Ascending aorta (tissue), 2 donors: ENCODE measurements around the gene HSPG2. TPM values are rescaled to one million over a fixed set of nuclear protein-coding genes. Genes with fewer than 3 reads are reported as not detected.
"Not testable (repeated sequence)": the region's sequence is repeated elsewhere in the genome, so short reads cannot be mapped to it uniquely, and the experiment has no call there.

ENCODE experiments used
- DNase-seq, 2 donors: peaks; one replicate each; pipeline ENCODE4 v3.0.0-alpha.2; 2019; ENCODE audit warnings: low spot score in 2 of 2
- H3K27ac ChIP-seq, 2 donors: fragments of 200-600 bp; sonication (generic); one replicate each; pipeline ENCODE4 v1.5.1; 2016 to 2017; ENCODE audit warnings: mild to moderate bottlenecking in 1 of 2
- H3K27me3 ChIP-seq: fragments of 200-600 bp; sonication (generic); one replicate; pipeline ENCODE4 v1.5.1; 2017
- H3K36me3 ChIP-seq, 2 donors: fragments of 200-600 bp; sonication (generic); one replicate each; pipeline ENCODE4 v1.5.1; 2016
- H3K4me1 ChIP-seq, 2 donors: fragments of 200-600 bp; sonication (generic); one replicate each; pipeline ENCODE4 v1.5.1; 2016 to 2017; ENCODE audit warnings: mild to moderate bottlenecking in 1 of 2
- H3K4me3 ChIP-seq, 2 donors: fragments of 200-600 bp; sonication (generic); one replicate each; pipeline ENCODE4 v1.5.1; 2016 to 2017; ENCODE audit warnings: mild to moderate bottlenecking in 1 of 2
- H3K9me3 ChIP-seq, 2 donors: fragments of 200-600 bp; sonication (generic); one replicate each; pipeline ENCODE4 v1.5.1; 2016
- intact Hi-C: fragments of 100-400 bp; cut with DNase I; formaldehyde crosslinking; loops from one replicate; pipeline ENCODE4 v1.15.1; 2023
- total RNA-seq: library from RNA; depleted of rRNA; stranded (reverse); fragments of >200 nt; gene quantifications from one replicate; pipeline ENCODE4 v1.1.0, GENCODE V29; 2016
- TF ChIP-seq, protein P1 (sequence below), 3 experiments: fragments of 200-600 bp in 2 of 3; fragments of 450-650 bp in 1 of 3; sonication (generic) in 2 of 3; IDR thresholded peaks; one replicate each; pipeline ENCODE4 v1.5.1; 2016 to 2019; ENCODE audit warnings: antibody characterized with exemption in 3 of 3, mild to moderate bottlenecking in 1 of 3, moderate library complexity in 1 of 3

HSPG2 gene
- total RNA-seq, 1 donor from 2014 or later = 1,294 TPM

DNA sequence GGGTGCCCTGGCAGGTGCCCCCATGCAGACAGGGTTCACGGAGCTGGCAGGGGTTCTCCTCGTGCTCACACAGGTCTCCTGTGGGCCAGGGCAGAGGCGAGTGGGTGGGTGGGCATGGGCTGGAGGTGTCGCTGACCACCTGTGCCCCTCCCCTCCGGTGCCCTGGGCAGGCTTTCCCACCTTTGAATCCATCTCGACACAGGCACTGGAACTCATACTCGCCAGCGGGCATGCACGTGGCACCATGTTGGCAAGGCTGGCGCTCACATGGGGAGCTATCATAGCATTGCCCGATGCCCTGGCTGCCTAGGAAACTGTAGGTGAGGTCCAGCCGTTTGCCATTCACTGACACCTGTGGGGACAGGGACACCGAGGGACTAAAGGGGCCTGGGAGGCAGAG, 109.0 kb downstream of the HSPG2 start:
- H3K27ac ChIP-seq = no peak overlapping the region
- DNase-seq = no peak
- no peaks in the 10 kb centered on the region for H3K4me1 ChIP-seq
- intact Hi-C loops = no loop called here
- TF ChIP-seq, protein P1, sequence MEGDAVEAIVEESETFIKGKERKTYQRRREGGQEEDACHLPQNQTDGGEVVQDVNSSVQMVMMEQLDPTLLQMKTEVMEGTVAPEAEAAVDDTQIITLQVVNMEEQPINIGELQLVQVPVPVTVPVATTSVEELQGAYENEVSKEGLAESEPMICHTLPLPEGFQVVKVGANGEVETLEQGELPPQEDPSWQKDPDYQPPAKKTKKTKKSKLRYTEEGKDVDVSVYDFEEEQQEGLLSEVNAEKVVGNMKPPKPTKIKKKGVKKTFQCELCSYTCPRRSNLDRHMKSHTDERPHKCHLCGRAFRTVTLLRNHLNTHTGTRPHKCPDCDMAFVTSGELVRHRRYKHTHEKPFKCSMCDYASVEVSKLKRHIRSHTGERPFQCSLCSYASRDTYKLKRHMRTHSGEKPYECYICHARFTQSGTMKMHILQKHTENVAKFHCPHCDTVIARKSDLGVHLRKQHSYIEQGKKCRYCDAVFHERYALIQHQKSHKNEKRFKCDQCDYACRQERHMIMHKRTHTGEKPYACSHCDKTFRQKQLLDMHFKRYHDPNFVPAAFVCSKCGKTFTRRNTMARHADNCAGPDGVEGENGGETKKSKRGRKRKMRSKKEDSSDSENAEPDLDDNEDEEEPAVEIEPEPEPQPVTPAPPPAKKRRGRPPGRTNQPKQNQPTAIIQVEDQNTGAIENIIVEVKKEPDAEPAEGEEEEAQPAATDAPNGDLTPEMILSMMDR (IDR thresholded peaks at IDR 0.05) = no peak
- H3K9me3 ChIP-seq = no peaks in the 10 kb centered on the region
- H3K4me3 ChIP-seq = no peak overlapping the region
- no peaks in the 10 kb centered on the region for H3K27me3 ChIP-seq
- peaks cover 98 to 100% of the 10 kb centered on the region in 2 donors for H3K36me3 ChIP-seq

DNA sequence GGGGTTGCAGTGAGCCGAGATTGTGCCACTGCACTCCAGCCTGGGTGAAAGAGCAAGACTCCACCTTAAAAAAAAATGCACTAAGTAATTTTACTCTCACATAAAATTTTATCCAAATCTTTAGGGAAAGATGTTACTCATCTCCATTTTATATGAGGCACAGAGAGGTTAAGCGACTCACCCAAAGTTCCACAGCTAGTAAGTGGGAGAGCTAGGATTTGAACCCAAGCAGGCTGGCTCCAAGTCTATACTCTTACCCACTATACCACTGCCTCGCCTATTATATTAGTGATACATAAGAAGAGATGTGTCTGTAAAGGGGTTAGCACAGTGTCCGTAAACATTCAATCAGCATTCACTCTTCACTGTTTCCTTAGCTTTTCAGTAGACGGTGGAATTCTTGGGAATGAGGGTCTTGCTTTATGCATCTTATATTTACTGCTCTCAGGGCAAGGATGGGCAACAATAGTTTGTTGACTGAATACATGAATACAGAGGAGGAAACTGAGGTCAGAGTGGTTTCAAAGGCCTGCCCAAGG, 109.9 kb downstream of the HSPG2 start:
- intact Hi-C loops = no loop called here
- Histone ChIP-seq H3K4me1 (no peaks in the 10 kb centered on the region), H3K9me3 (no peaks in the 10 kb centered on the region), H3K36me3 (peaks cover 98 to 100% of the 10 kb centered on the region in 2 donors), H3K27me3 (no peaks in the 10 kb centered on the region), H3K27ac (no peak overlapping the region), H3K4me3 (no peak overlapping the region)
- TF ChIP-seq, protein P1 (IDR thresholded peaks at IDR 0.05) = no peak
- no peak for DNase-seq

DNA sequence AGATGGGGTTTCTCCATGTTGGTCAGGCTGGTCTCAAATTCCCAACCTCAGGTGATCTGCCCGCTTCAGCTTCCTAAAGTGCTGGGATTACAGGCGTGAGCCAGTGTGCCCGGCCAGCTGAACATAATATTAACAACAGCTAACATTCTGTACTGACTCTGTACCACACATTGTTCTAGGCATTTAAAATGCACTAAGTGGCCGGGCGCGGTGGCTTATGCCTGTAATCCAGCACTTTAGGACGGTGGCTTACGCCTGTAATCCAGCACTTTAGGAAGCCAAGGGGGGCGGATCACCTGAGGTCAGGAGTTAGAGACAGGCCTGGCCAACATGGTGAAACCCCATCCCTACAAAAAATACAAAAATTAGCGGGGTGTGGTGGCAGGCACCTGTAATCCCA, 110.4 kb downstream of the HSPG2 start:
- H3K36me3 ChIP-seq = peaks cover 93 to 100% of the 10 kb centered on the region in 2 donors
- H3K27me3 ChIP-seq, intact Hi-C loops, H3K4me1 ChIP-seq, H3K9me3 ChIP-seq, DNase-seq, H3K4me3 ChIP-seq, H3K27ac ChIP-seq: not testable (repeated sequence)

DNA sequence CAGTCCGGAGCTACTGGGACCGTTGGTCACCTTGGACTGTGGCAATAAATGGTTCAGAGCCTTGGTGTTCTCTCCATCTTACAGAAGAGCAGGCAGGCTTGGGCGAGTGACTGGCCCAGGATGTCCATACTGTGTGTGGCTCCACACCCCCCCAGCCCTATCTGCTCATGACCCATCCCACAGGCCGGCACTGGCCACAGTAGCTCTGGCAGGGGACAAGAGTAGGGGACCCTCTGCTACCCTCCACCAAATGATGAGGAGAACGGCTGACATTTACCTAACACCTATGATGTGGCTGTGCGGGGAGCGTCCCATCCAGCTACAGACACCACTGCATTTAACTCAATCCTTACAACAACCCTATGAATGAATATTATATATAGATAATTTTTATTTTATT, 111.7 kb downstream of the HSPG2 start:
- no peak for DNase-seq
- Histone ChIP-seq H3K27ac (no peak overlapping the region), H3K9me3 (no peaks in the 10 kb centered on the region), H3K36me3 (peaks cover 90 to 99% of the 10 kb centered on the region in 2 donors), H3K27me3 (no peaks in the 10 kb centered on the region), H3K4me1 (no peaks in the 10 kb centered on the region), H3K4me3 (no peak overlapping the region)
- TF ChIP-seq, protein P1 (IDR thresholded peaks at IDR 0.05) = no peak
- intact Hi-C loops = no loop called here

DNA sequence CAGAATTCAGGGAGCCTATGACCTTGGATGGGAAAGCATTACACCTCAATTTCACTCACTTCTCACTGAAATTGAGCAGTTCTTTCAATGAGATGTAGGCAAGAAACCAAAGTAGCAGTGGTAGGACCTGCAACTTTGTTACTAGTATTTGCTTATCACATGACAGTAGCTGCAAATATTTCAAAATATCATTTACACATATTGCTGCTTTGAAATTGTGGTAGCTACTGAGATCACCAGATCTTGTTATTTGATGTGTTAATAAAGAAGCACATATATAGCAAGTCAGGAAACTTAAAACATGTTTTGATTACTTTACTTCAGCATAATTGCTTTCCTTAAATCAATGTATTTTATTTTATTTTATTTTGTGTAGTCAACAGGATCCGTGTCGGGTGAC, 112.2 kb downstream of the HSPG2 start:
- H3K4me1 ChIP-seq = no peaks in the 10 kb centered on the region
- H3K9me3 ChIP-seq = no peaks in the 10 kb centered on the region
- intact Hi-C loops = no loop called here
- no peak overlapping the region for H3K4me3 ChIP-seq
- no peak overlapping the region for H3K27ac ChIP-seq
- H3K27me3 ChIP-seq = no peaks in the 10 kb centered on the region
- TF ChIP-seq, protein P1 (IDR thresholded peaks at IDR 0.05) = no peak
- DNase-seq = no peak
- H3K36me3 ChIP-seq = peaks cover 86 to 95% of the 10 kb centered on the region in 2 donors

DNA sequence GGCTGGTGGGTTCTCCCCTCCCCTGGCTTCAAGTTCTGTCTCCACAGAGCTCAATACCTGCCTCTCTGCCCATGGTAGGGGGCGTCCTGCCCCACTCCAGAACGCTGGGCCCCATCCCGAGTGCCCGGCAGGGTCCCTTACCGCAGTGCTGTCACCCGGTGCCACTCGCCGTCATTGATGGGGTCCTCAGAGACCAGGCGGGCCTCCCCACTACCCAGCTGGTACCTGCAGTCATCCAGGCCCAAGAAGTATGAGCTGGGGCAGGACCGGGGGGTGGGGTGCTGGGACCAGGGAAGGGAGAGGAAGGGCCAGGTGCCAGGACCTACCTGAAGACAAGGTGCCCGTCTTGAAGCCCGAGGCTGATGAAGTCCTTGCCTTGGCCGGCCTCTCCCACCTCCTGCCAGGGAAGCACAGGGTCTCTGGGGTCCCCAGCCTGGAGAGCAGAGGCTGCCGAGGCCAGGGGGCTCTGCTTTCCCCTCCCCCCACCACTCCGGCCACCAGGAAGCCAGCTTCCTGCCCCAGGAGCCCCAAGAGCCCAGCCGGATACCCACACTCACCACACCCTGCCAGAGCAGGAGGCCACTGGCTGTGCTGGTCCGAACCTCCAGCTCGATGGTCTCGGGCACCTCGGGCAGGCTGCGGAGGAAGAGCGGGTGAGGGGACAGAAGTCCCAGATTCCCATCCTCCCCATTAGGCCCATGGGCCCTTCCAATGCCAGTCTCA, 113.0 kb downstream of the HSPG2 start:
- H3K36me3 ChIP-seq = peaks cover 80 to 92% of the 10 kb centered on the region in 2 donors
- H3K27me3 ChIP-seq = no peaks in the 10 kb centered on the region
- TF ChIP-seq, protein P1 (IDR thresholded peaks at IDR 0.05) = no peak
- no peak for DNase-seq
- no peaks in the 10 kb centered on the region for H3K4me1 ChIP-seq
- no peaks in the 10 kb centered on the region for H3K9me3 ChIP-seq
- H3K27ac ChIP-seq = no peak overlapping the region
- intact Hi-C loops = no loop called here
- H3K4me3 ChIP-seq = no peak overlapping the region
